Endothelial cell of hepatic sinusoid (primary cell): ENCODE results near the gene ZNF277.
"Not testable (repeated sequence)": the region's sequence is repeated elsewhere in the genome, so short reads cannot be mapped to it uniquely, and the experiment has no call there.

Experiments
- in situ Hi-C: cut with HindIII; loops from 2 replicates; pipeline ENCODE4 v1.10.0; 2017; ENCODE audit warnings: low sequenced_read_pairs

The ZNF277 gene

DNA sequence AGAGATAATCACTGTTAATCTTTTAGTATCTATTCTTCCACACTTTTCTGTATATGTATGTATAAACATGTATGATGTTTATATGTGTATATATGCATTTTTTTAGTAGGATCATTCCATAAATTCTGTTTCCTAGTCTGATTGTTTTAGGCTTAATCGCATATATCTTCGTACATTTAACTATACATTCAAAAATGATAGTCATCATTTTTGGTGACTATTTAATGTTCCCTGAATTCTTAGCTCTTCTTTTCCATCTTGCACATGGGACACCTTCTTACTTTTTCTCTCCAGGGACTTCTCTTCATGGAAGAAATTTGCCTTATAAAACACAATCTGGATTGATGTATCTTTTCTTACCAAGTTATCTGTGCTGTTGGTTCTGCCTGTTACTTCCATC, 42.1 kb downstream of the ZNF277 start:
- in situ Hi-C loops, result no loop called here

DNA sequence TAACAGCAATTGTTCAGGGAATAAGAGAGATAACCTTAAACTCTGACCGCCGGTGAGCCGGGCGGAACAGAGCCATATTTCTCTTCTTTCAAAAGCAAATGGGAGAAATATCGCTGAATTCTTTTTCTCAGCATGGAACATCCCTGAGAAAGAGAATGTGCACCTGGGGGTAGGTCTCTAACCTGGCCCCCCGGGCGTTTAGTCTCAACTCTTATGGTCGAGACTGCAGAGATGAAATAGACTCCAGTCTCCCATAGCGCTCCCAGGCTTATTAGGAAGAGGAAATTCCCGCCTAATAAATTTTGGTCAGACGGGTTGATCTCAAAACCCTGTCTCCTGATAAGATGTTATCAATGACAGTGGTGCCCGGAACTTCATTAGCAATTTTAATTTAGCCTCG, 43.5 kb downstream of the ZNF277 start:
- in situ Hi-C loops, result not testable (repeated sequence)

DNA sequence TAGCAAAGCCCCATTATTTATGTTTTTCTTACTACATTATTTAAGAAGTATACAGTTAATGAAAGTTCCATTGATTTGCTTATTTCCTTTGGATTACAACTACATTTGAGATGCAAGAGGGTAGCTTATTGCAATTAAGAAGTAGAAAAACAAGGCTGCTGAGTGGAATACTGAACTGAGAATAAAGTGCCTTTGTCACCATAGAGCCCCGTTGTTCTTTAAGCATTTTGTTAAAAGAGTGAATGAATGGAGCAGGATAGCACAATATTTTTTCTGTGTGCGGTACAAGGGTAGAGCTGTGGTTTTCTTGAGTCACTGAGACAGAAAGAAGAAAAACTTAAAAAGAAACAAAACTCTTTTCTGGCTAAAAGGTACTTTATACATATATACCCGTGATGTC, 45.6 kb downstream of the ZNF277 start:
- in situ Hi-C loops, result no loop called here

DNA sequence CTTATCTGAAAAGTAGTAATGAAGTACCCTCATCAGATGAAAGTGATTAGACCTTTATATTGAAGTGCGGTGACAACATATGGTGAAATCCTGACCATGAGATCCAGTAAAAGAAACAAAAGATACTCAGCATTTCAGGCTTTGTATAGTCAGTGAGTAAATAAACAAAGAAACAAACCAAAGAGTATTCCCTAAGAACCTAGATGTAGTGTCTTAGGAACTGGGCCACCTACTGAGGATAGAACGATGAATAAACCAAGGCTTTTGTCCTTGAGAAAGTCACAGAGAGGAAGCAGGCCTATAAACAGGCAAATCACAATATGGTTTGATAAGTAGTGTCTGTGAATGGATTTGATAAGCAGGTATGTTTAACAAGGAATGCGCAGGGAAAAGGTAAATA, 46.2 kb downstream of the ZNF277 start:
- in situ Hi-C loops, result no loop called here

DNA sequence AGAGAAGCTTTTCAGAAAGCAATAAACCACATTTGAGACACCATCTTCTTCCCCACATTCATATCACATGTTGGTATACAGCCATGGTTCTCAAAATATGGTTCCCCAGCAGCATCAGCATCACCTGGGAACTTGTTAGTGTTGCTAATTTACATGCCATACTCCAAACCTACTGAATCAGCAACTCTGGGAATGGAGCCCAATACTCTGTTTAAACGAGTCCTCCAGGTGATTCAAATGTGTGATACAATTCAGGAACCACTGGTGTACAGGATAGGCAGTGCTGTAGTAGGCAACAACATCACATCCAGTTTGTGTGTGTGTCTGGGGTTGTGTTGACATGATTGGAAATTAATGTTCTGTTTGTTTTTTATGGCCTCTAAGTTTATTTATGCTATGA, 47.7 kb downstream of the ZNF277 start:
- in situ Hi-C loops, result no loop called here

DNA sequence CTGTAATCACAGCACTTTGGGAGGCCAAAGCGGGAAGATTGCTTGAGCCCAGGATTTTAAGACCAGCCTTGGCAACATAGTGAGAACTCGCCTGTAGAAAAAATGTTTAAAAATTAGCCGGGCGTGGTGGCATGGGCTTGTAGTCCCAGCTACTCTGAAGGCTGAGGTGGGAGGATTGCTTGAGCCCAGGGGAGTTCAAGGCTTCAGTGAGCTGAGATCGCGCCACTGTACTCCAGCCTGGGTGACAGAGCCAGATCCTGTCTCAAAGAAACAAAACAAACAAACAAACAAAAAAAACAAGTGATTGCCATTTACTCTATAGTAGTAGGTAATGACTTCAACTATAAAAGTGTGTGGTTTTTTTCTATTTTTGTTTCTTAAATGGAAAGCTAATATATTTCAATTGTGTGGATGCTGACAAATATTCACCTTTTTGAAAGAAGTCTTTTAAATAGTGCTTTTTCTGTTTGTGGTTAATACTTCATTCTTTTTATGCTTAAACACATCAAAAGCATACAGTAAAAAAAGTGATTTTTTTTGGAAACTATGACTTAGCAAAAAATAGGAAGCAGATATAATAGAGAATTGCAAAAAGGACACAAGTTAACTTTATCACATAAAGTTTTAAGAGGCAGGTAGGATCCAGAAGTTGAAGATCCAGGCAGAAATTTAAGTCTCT, 48.4 kb downstream of the ZNF277 start:
- in situ Hi-C loops, result no loop called here

DNA sequence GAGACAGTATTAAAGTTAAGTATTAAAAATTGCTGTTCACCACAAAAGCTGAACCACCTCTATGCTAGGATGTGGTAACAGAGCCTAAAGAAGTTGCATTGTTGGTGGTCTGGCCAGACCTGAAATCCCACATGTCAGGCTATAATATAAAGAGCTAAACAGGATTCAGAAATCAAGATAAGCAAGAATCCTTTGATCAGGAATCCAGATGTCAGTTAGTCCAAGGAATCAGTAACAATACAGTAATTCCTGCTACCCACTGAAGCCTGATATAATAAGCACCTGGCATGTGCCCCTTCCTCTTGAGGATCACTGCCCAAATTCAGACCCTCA, 48.9 kb downstream of the ZNF277 start:
- in situ Hi-C loops, result no loop called here

DNA sequence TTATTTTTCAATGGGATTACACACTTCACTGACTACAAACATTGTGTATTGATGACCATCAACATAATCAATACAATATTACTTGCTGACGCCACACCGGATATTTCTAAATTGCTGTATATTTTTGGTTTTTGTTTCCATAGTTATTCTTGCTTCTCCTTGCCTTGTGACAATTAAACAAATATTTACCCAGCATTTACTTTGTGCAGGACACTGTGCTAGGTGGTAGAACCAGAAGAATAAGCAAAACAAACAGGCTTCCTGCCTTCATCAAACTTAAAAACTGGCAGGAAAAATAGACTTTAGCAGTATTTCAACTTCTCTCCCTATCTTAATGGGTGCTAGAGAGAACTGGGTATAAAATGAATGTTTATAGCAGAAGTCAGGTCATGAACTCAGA, 50.6 kb downstream of the ZNF277 start:
- in situ Hi-C loops, result no loop called here

DNA sequence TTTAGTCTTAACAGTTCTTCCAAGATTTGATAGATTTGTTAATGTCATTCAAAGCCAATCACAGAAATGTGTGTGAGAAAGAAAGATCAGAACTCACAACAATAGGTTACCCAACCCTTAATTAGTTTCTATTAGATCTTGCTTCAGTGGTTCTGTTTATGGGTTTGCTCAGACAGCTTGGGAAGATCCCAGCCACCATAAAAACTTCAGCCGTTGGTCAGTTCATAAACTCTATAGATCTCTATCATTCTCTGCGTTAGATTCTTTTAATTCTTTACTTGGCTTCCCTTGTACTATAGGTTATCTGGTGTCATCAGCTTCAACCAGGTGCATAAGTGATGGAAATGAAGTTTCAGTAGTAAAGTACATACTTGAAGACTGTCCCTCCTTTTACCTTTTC, 54.4 kb downstream of the ZNF277 start:
- in situ Hi-C loops, result loop anchor here (5.0 kb wide), 2 partner anchors 36 to 49 kb away; no protein-coding TSS in a partner anchor

DNA sequence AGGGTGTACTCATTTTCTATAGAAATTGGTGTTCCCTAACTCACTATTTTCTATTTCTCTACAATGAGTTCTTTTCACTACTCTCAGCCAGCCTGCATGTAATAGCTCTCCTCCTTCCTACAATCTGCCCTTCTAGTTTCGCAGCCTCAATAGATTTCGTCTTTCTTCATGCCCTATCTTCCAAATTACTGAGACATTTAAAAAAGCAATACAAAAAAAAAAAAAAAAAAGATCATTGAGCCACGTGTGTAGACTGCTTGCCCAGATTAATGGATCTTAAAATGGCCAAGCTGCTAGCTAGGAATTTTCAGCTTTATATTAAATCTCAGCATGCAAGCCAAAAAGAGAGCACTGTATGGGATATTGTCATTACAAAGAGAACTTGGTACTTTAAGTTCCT, 55.5 kb downstream of the ZNF277 start:
- in situ Hi-C loops, result loop anchor here (5.0 kb wide), 2 partner anchors 35 to 50 kb away; no protein-coding TSS in a partner anchor

DNA sequence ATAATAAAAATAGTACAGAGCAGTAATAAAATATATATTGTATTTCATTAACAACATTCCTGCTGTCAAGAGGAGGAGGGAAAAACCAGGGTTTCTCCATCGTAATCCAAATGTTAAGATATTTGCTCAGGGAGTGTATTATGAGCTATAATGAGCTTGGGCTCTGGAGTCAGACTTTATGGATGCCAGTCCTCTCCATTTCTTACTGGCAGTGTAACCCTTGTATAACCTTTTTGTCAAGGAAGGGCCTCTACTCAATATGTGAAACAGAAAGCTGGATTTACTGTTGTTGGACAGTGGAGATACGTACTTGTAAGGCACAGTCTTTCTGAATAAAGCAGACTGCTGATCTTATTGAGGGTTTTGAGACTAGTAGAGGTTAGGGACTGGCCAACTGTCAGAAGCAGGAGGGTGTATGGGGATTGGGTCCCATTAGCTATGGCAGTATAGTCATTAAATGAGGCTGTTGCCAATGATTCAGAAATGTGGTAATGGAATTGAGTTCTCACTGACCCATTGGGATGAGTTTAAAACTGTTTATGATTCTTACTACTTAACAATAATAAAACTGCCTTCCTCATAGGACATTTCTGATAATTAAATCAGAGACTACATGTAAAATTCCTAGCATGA, 56.5 kb downstream of the ZNF277 start:
- in situ Hi-C loops, result loop anchor here (5.0 kb wide), 2 partner anchors 34 to 51 kb away; no protein-coding TSS in a partner anchor

DNA sequence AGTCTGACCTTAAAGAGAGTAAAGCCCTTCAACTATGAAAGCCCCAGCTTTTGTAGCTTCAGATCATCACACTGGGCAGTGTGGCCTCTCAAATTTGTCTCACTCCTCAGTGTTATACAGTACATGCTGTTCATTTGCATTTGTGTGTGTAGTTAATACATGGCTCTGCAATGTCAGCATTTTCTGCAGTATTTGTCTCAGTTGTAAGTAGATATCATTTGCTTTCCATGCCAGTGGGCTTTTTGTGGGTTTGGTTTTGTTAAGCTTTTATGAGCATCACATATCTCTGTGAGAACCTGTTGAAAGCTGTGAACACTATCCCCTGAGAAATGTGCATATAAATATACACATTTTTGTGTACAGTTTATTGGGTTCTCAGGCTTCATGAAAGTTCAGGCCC, 57.0 kb downstream of the ZNF277 start:
- in situ Hi-C loops, result loop anchor here (5.0 kb wide), 2 partner anchors 34 to 51 kb away; no protein-coding TSS in a partner anchor

DNA sequence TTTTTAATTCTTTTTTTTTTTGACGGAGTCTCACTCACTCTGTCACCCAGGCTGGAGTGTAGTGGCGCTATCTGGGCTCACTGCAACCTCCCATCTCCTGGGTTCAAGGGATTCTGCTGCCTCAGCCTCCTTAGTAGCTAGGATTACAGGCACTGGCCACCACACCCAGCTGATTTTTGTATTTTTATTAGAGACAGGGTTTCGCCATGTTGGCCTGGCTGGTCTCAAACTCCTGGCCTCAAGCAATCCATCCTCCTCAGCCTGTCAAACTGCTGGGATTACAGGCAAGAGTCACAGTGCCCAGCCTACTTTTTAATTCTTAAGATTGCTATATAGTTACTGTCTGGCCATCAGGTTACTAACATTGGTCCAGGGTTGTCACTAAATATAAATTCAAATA, 59.6 kb downstream of the ZNF277 start:
- in situ Hi-C loops, result no loop called here

DNA sequence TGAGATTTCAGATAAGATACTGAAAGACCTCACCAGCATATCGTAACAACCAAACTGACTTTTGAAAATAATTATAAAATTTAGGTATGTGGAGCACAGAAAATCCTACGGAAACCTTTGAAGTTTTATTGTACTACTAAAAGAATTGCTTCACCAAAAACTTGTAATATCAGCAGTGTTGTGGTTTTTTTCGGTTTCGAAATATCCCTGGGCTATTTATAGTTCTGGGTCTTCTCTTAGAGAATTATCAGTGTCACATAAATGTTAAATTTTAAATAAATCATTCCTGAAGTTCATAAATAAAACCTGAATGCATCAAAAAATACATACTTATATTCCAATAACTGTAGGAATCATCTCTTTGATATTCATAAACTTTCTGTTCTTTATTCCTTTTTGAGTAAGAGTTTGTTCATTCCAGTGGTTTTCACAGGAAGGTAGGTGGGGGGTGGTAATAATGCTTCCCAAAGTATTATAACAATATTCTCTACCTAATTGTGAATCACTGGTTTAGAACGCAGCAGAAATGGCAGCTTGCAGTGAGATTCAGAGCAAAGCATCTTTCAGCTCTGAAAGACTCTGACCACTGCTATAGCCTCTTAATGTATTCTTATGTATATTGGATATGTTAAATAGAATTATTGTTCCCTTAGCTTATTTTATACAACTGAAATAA, 60.2 kb downstream of the ZNF277 start:
- in situ Hi-C loops, result no loop called here

DNA sequence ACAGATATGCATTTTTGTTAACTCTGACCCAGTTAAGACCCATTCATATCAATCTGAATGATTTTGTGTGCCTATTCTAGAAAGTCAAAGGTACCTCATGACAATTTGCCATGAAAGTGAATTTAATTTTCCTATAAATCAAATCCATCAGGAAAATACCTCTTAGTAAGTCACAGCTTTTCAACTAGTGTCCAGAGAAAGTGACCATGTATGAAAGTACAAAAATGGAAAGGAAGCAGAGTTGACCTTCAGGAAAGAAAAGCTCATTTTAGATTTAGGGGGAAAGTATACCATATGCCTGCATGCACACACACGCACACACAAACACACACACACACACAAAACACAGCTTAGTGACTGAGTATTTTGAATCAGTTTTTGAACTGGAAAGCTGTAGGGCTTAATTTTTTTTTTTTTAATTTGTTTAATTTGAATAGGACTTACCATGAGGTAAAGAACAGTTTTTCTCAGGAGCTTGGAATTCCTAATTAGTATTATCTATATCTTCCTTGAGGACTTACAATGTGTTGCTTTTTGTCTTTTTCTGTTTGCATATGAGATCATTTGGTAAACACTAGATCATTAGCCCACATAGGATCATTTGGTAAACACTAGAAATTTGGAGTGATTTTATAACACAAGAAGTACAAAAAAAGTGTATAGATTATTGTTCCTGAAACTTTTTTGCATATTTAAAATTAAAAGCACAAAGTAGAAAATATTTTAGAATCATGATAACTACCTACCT, 61.6 kb downstream of the ZNF277 start:
- in situ Hi-C loops, result no loop called here

DNA sequence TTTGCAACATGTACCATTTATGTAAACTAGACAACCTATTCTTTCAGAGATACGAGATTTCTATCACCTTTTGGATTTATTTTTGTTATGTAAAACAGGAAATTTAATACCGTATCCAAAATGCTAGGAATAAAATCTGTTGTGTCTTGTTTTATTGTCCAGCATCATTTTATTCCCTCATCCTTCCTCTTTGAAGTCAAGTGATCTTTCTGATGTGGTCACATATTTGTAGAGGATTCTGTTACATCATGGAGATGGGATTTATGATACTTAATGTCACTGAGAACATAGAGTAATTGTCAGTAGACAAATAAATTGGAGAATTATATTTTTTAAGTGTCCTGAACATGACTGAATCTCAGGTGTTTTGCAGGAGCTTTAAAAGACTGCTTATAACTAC, 64.7 kb downstream of the ZNF277 start:
- in situ Hi-C loops, result no loop called here

DNA sequence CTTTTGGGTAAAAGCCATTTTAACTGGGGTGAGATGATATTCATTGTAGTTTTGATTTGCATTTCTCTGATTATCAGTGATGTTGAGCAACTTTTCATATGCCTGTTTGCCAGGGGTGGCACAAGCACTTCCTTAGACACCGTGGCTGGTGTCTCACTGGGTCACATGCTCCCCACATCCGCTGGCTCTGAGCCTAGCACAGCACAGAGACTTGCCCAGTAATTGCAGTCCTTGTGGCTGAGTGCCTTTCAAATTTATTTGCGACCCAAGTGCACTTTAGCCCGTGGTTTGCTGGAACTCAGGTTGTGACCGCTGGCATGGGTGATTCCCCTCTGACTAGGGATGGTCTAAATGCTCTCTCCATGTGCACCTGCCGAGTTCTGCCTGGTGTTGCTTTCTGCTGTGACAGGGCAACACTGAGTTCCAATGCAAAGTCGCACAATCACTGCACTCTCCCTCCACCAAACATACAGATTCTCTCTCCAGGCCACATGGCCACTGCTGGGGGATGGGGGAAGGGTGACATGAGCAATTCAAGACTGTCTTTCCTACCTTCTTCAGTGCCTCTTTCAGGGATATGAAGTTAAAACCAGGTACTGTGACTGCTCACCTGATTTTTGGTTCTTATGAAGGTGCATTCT, 66.5 kb downstream of the ZNF277 start:
- in situ Hi-C loops, result no loop called here

DNA sequence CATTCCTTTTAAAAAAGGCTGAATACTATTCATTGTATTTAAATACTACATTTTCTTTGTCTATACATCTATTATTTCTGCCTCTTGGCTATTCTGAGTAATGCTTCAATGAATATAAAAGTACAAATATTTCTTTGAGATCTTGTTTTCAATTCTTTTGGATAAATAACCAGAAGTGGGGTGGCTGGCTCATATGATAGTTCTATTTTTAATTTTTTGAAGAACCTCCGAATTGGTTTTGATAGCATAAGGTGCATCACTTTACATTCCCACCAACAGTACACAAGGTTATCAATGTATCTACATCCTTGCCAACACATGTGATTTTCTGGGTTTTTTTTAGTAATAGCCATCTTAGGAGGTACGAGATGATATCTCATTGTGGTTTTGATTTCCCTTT, 72.5 kb downstream of the ZNF277 start:
- in situ Hi-C loops, result no loop called here

DNA sequence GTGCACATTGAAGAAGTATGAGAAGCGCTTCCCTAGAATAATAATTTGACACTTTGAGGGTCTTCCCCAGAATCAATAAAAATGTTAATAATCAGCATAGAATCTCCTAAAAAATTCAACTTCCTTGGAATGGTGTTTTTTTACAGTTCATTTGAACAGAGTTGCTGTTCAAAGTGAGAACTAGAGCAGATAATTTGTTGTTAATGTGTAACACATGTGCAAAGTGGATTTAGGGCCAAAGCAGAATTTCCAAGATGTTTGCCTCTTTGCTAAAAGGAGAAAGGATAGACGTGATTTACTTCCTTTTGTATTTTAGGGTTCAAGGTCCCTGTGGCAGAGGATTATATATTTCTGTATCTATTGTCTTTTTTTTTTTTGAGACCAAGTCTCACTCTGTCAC, 73.8 kb downstream of the ZNF277 start:
- in situ Hi-C loops, result no loop called here

DNA sequence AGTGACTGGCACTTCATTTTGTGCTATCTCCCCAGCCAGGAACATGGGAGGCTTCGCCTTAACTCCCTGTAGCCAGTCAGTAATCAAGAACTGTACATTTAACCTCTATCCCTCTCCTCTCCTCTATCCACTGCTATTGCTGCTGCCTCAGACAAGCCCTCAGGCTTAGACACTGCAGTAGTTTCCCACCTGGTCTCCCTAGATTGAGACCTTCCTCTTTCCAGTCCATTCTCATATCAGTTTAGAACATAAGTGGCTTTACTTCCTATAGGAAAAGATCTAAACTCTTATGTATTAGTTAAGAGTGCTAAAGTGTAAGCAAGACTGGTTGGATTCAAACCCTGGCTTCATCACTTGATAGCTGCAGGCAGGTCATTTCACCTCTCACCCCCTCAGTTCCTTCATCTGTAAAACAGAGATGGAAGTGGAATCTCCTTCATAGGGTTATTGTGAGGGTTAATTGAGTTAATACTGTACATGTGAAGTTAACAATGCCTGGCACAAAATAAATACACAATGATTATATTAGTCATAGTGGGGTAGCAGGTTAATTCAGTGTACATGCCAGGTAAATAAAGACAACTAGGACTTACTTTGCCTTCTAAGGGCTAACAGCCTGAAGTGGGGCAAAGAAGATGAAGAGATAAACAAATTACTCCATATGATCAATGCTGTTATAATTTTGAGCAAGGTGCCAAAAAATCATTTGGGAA, 76.1 kb downstream of the ZNF277 start:
- in situ Hi-C loops, result no loop called here
